Measurements from ENCODE around the gene STX8.
"Not testable (repeated sequence)": the region's sequence is repeated elsewhere in the genome, so short reads cannot be mapped to it uniquely, and the experiment has no call there.

The STX8 gene, protein sequence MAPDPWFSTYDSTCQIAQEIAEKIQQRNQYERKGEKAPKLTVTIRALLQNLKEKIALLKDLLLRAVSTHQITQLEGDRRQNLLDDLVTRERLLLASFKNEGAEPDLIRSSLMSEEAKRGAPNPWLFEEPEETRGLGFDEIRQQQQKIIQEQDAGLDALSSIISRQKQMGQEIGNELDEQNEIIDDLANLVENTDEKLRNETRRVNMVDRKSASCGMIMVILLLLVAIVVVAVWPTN

DNA sequence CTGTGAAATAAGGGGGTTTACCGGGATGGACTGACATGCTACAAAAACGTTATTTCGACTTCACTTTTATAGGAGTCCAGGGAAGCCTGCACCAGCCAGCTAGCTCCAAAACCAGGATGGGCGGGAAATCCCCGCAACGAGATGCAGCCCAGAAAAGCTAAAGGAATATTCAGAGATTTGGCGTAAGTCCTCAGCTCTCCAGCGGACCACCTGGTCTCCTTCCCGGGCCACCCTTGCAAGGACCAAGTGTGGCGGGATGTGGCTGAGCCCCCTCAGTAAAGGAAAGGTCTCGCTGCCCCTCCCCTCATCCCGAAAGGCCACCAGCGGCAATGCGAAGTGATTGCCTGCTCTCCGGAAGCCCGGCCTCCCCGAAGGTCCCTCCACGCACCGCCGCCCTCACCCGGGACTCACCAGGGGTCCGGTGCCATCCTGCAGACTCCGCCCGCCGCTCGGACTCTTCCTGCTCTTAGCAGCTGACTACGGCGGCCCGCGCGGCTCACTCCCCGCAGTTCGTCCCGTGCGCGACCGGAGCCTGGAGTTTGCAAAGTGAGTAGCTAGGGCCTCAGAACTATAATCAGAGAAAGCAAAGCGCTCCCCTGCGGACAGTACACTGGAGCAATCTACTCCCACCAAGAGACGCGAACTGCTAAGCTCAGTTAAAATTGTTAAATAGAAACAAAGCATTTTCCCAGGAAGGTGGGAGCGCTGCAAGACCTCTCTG, at the start of gene STX8:
Gene STX8 (minus strand): TSS at position 440 of the 721 bp plus-strand sequence. CDS start 12 bp downstream, at position 428.
- DNase-seq = peak; percentile 83

DNA sequence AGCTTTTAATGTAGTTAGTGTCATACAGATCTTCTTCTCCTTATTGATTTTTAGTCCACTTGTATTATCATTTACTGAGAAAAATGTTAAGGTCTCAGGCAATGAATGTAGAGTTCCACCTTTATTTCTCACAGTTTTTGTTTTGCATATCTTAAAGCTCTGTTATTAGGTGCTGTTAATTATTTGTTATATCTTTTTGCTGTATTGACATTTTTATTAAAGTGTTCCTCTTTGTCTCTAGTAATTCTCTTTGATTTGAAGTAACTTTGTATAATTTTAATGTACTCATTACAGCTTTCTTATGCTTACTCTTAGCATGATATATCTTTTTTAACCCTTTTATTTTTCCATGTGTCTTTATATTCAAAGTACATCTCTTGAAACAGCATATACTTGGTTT, 47.3 kb upstream of the STX8 start:
- DNase-seq = no peak

DNA sequence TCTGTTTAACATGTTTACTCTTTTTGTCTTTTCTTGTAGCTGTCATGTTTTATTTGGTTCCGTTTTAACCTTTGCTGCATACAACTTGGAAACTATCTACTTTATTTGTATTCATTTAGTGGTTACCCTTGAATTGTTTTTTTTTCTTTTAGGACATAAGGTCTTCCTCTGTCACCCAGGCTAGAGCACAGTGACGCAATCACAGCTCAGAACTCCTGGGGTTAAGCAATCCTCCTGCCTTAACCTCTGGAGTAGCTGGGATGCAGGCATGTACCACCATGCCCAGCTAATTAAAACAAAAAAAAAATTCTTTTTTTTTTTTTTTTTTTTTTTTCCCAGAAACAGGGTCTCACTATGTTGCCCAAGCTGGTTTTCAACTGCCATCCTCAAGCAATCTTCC, 39.9 kb upstream of the STX8 start:
- no peak for DNase-seq

DNA sequence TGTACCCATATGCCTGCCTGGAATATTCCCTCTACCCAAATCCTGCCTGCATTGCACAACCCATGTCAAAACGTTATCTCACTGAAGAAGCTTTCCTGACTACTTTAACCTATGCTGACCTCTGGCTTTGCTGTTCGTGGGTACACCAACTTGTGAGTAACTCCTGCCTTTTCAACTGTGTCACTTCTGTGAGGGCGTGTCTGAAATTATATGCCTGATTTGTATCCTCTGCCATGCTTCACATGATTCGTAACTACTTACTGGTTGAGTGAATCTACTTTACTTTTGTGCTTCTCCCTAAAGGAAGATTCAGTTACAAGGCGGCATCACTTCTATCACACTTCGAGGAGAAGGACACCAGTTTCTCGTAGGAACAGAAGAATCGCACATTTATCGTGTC, 36.4 kb upstream of the STX8 start:
- no peak for DNase-seq

DNA sequence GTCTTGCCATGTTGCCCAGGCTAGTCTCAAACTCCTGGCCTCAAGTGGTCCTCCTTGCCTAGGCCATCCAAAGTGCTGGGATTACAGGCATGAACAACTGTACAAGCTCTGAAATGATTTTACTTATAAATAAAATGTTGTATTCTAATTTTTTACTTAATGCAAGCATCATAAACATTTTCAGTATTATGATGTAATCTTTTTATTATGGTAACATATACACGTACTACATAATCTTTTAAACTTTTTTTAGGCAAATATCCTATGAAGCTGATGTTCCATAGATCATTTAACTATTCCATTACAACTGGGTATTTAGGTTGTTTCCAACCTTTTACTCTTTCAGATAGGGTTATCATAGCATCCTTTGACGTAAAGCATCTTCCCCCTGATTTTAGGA, 35.9 kb upstream of the STX8 start:
- DNase-seq = no peak

DNA sequence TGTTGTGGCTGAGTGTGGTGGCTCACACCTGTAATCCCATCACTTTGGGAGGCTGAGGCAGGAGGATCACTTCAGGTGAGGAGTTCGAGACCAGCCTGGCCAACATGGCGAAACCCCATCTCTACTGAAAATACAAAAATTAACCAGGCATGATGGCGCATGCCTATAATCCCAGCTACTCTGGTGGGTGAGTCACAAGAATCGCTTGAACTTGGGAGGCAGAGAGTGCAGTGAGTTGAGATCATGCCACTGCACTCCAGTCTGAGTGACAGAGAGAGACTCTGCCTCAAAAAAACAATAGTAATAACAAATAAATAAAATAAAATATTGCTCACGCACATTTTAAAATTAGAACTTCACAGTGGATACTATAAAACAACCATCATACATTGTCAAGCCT, 31.4 kb upstream of the STX8 start:
- DNase-seq = not testable (repeated sequence)

DNA sequence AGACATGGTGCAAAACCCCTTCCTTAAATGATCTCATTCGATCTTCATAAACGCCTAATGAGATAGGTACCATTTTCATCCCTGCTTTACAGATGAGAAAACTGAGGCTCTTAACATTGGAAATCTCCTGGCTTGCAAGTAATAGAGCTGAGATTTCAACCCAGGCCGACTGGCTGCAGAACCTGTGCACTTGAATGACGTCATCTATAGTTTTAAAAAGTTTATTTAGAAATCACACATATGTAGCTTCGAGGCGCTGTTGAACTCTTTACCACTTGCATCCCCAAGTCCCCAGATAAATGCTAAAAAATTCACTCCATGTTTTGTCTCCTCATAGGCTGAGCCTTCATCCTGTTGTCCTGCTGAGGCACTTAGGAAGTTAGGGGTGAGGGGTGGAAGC, 30.8 kb upstream of the STX8 start:
- no peak for DNase-seq

DNA sequence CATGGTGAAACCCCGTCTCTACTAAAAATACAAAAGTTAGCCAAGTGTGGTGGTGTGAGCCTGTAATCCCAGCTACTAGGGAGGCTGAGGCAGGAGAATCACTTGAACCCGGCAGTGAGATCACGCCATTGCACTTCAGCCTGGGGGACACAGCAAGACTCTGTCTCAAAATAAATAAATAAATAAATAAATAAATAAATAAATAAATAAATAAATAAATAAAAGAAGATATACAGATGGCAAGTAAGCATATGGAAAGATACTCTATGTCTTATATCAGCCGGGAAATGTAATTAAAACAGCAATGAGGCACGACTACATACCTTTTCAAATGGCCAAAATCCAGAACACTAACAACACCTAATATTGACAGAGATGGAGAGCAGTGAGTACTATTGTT, 29.0 kb upstream of the STX8 start:
- DNase-seq = not testable (repeated sequence)

DNA sequence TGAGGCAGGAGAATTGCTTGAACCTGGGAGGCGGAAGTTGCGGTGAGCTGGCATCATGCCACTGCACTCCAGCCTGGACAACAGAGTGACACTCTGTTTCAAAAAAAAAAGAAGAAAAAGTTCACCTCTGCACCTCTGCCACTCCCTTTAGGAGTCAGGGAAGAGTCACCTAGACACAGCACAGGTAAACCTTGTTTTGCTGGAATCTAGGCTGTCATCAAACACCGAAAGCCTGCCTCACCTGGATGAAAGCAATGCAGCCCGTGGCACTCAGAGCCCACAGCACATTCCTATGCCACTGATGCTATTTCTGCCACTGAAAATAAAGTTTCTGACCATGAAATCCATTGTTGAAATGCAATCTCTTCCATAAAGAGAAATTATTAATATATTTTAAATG, 23.0 kb upstream of the STX8 start:
- no peak for DNase-seq

DNA sequence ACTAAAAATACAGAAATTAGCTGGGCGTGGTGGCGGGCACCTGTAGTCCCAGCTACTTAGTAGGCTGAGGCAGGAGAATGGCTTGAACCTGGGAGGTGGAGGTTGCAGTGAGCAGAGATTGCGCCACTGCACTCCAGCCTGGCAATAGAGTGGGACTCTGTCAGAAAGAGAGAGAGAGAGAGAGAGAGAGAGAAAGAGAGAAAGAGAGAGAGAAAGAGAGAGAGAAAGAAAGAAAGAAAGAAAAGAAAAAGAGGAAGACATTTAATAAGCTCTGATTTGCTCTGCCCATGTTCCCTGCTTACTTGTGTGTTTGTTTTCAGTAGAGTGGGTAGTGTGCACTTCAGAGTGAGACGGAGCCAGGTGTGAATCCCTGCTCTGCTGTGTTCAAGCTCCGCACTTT, 22.0 kb upstream of the STX8 start:
- DNase-seq = not testable (repeated sequence)

DNA sequence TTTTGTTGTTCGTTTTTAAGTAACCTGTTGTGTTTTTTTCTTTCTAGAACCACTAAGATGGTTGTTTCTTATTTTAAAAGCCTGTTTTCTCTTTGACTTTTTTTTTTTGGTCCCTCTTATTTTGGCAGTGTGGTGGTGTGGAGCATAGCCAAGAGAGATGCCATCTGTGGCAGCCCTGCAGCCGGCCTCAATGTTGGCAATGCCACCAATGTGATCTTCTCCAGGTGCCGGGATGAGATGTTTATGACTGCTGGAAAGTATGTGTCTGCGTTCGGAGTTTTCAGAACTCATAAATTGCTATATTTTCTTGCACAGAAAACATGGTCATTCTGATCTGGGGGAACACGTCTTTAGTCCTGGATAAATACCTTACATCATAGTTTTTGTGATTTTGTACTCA, 18.4 kb upstream of the STX8 start:
- no peak for DNase-seq

DNA sequence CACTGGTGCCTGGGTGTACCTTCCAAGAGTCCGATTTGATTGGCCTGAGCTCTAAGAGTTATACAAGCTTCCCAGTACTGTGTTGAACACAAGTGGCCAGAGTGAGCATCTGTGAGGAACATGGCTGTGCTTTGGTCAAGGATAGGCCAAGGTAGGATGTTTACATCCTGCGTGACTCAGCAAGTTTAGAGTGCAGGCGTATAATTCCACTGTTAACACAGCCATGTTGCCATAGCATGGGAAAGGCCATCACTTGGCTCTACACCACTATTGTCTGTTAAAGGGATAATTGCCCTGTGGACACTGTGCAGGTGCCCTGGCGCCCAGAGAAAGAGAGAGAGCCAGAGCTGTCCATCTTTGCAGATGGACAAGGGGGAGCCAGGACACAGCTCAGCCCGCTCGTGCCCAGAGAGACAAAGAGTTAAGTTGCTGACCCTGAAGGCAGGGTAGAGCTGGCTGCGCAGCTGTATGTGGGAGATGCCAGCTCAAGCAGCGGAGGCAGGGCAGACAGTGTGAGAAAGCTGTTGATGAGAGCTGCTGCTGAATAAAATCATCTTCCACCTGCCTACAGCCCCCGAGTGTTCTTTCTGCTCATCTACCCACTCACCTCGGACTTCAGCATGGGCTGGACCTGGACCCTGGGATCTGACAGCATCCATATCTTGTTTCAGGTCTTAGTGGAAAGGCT, 12.5 kb upstream of the STX8 start:
- no peak for DNase-seq

DNA sequence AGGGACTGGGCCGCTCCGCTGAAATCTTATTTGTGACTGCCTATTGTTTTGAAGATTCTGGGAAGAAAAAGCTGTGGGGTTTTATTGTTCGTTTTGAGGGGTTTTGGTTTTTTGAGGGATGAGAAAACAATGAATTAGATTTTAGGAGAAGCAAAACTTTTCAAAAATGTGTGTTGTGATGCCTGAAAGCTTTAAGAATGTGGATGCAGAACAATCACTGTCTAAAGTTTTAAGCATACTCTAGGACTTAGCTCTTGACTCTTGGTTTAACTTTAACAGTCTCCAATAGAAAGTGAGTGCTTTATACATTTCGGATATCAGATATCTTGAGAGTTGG, 1.7 kb upstream of the STX8 start:
- DNase-seq = peak; percentile 23

DNA sequence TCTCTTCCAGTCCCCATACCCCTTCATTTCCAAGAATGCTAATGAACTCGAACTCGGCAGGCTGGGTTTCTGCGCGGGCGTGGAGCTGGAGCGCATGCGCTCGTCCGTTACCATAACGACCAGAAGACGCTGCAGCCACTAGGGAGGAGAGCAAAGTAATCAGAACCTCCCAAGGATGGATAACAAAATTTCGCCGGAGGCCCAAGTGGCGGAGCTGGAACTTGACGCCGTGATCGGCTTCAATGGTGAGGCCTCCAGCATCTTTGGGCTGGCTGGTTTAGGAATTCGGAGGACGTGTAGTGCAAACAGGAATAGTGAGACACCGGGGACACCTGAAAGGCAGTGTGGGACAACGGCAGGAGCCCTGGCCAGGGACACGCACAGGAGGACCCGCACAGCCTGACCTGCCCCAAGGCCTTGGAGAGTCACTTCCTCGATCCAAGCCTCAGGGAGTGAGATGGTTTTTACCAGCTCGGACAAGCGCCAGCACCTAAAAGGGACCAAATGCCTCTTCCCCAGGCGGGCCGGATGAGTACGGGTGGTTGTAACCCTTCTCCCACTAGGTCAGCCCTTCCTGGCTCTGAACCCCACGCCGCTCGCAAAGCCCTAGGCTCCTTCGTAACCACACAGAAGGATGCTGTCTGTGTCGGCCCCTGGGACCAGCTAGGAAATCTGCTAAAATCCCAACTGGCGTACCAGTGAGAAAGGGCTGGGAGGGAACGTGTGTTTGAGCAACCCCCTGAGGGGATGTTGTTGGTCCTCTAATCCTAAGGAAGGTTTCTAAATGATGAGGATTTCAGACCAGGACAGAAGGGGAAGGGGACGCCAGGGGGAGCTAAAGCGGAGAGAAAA, 1.1 kb upstream of the STX8 start, which contains the start of gene CFAP52:
Gene CFAP52 (plus strand): TSS at position 122 of the 852 bp plus-strand sequence. CDS start 54 bp downstream, at position 176.
- DNase-seq = peak; percentile 67

DNA sequence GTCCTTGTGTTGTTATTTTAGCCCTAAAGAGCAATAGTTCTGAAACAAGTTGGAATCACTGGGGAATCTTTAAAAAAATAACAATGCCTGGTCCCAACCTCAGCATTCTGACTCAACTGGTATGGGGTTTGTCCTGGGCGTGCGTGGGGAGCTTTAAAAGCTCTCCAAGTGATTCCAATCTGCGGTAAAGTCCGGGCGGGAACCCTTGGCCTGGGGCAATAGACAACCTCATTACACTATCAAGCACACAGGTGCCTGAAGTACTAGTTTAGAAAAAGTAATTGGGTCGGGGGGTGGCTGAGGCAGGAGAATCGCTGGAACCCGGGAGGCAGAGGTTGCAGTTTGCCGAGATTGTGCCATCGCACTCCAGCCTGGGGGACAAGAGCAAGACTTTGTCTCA, 4.4 kb downstream of the STX8 start:
- DNase-seq = no peak

DNA sequence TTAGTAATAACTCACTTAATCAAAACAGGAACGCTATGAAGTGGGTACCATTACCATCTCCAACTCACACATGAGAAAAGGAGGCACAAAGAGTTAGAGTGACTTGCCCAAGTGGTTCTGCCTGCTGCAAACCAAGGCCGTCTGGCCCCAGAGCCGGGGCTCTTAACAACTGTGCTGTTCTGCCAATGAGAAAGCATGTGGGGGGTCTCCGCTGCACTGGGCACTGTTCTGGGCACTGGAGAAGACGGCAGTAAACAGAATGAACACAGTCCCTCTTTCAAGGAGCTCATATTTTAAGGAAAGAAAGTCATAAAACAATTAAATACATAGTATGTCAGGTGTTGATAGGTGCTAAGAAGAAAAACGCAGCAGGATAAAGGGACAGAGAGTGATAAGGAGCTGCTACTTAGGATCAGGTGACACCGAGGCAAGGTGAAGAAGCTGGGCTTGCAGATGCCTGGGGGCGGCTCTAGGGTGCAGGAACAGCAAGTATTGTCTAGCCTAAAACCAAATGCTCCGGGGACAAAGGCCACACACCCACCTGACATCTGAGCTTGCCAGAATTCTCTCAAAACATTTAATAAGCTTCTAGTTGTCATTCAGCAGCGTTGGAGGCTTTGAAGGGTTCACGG, 6.5 kb downstream of the STX8 start:
- no peak for DNase-seq

DNA sequence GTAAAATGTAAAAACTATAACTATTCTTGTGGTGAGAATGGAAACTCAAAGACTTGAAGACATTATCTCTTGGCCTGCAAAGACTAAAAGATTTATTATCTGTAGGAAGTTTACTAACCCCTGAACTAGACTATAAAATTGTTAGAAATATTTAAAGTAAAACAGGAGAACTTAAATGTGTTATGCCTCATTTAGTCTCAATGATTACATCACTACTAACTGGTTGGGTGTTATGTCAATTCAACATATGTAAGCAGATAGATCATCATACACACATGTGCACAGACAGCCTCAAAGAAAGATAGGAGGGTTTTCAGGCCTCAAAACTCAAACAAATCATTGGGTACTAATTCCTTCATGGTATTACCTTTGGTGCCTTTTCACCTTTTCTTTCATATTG, 7.6 kb downstream of the STX8 start:
- no peak for DNase-seq

DNA sequence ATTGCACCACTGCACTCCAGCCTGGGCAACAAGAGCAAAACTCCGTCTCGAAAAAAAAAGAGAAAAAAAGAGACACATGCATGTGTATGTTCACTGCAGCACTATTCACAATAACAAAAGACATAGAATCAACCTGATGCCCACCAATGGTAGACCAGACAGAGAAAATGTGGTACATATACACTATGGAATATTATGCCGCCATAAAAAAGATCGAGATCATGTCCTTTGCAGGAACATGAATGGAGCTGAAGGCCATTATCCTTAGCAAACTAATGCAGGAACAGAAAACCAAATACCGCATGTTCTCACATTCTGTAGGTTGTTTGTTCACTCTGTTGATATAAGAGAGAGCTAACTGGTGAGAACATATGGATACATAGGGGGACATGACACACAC, 8.9 kb downstream of the STX8 start:
- not testable (repeated sequence) for DNase-seq

DNA sequence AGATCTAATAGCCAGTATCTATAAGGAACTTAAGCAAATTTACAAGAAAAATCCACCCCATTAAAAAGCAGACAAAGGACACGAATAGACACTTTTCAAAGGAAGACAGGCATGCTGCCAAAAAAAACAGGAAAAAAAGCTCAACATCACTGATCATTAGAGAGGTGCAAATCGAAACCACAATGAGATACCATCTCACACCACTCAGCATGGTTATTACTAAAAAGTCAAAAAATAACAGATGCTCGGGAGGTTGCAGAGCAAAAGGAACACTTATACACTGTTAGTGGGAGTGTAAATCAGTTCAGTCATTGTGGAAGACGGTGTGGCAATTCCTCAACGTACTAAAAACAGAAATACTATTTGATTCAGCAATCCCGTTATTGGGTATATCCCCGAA, 9.6 kb downstream of the STX8 start:
- no peak for DNase-seq

DNA sequence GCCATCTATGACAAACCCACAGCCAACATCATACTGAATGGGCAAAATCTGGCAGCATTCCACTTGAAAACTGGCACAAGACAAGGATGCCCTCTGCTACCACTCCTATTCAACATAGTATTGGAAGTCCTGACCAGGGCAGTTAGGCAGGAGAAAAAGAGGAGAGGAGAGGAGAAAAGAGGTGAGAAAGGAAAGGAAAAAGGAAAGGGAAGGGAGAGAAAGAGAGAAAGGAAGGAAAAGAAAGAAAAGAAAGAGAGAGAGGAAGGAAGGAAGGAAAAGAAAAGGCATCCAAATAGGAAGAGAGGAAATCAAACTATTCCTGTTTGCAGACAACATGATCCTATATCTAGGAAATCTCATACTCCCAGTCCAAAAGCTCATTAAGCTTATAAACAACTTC, 11.5 kb downstream of the STX8 start:
- no peak for DNase-seq

DNA sequence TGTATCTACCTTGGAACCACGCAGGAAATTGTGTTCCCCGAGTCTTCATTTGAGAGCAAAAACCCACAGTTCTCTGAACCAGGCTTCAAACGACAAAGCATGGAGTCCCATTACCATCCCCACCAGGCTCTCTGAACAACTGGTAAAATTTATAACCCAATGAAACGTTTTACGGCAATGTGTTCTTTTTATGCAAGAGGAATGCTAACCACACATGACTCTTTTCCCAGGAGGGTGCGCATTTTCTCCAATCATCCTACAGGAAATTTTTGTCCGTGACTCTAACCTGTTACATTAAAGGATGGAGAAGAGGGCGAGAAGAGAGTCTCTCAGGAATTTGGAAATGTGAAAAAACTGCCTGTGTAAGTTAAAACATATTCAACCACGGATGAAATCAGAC, 17.8 kb downstream of the STX8 start:
- no peak for DNase-seq

DNA sequence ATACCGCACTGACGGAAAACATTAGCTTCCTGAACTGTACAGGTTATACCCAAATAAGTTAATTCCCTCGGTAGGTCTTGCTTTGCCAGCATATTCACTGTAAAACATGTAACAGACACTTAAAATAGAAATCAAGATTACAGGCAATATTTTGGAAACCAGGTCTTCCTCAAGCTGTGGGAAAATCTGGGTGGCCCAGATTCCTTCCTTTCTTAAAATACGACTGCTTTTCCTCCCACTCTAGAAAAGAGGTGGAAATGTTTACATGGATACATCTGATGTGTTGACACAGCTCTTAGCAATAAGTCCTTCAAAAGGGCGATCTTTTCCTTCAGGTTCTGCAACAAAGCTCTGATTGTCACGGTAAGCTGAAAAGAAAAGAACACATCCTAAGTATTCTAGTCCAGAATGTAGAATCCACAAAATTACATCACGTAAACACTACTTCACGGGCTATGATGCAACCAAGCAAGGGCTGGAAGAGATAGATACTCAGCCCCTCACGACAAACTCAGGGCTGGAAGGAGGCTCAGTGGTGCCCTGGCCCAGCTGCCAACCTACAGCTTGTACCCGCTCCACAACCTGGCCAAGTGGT, 18.4 kb downstream of the STX8 start:
- no peak for DNase-seq
